DMS53 treated with DMSO at 0.1 percent for 48 hours (cell line): Measurements from ENCODE around the gene NDUFV1.

Experiments used
- DNase-seq: peaks from one replicate; lab custom pipeline; 2025; ENCODE audit not compliant: unreplicated experiment; lab: John Stamatoyannopoulos, UW

Gene NDUFV1

GRCh38 chr11:67626970-67627369, 20.2 kb downstream of the NDUFV1 start:
- no peak for DNase-seq

- no peak for DNase-seq
These were observed 20.7 kb downstream of the NDUFV1 start for GRCh38 chr11:67627441-67627811.

- no peak for DNase-seq
These were observed 21.3 kb downstream of the NDUFV1 start for GRCh38 chr11:67627812-67628624.

- no peak for DNase-seq
These were observed 22.1 kb downstream of the NDUFV1 start for GRCh38 chr11:67628710-67629385.

GRCh38 chr11:67629386-67630227, 22.9 kb downstream of the NDUFV1 start, which contains the start of gene NUDT8:
NUDT8 (minus strand) TSS chr11:67629937; CDS start chr11:67629911, 26 bp downstream.
- peak; percentile 84 for DNase-seq

- peak; percentile 97 for DNase-seq
These were observed 23.6 kb downstream of the NDUFV1 start for GRCh38 chr11:67630228-67630942.

GRCh38 chr11:67630943-67631331, 24.2 kb downstream of the NDUFV1 start:
- no peak for DNase-seq

- no peak for DNase-seq
These were observed 24.7 kb downstream of the NDUFV1 start for GRCh38 chr11:67631411-67631810.

- DNase-seq = no peak
These were observed 25.1 kb downstream of the NDUFV1 start for GRCh38 chr11:67631853-67632174.

- peak; percentile 35 for DNase-seq
These were observed 25.6 kb downstream of the NDUFV1 start for GRCh38 chr11:67632175-67632981.

GRCh38 chr11:67632982-67633755, 26.4 kb downstream of the NDUFV1 start:
- no peak for DNase-seq

GRCh38 chr11:67633758-67634365, 27.1 kb downstream of the NDUFV1 start:
- no peak for DNase-seq

GRCh38 chr11:67634366-67635230, 27.9 kb downstream of the NDUFV1 start:
- DNase-seq = peak; percentile 67

- DNase-seq = no peak
These were observed 28.4 kb downstream of the NDUFV1 start for GRCh38 chr11:67635231-67635521.

GRCh38 chr11:67636962-67637361, 30.2 kb downstream of the NDUFV1 start:
- no peak for DNase-seq

GRCh38 chr11:67637441-67637840, 30.7 kb downstream of the NDUFV1 start:
- peak; percentile 19 for DNase-seq

GRCh38 chr11:67638535-67639437, 32.0 kb downstream of the NDUFV1 start:
- DNase-seq = no peak
